SU-DHL-6 (cell line): ENCODE results near the gene STARD4.
A peak's percentile ranks its signal among the peaks of the same experiment; 100 is the strongest.

ENCODE experiments used
- H2AFZ ChIP-seq: fragments of 200-600 bp; sonication (generic); 2 replicates; pipeline ENCODE4 v1.6.1; 2014; ENCODE audit warnings: low read depth, mild to moderate bottlenecking, moderate library complexity, mixed read lengths, antibody characterized with exemption, low read length; ENCODE audit not compliant: severe bottlenecking
- H3F3A ChIP-seq: fragments of 200-600 bp; shearing (Covaris generic); 2 replicates; pipeline ENCODE4 v1.6.0; 2016; ENCODE audit warnings: antibody characterized with exemption, mild to moderate bottlenecking; ENCODE audit not compliant: insufficient read depth
- H3K27ac ChIP-seq: fragments of 200-600 bp; sonication (generic); 2 replicates; pipeline ENCODE4 v1.5.1; 2016; ENCODE audit warnings: low read depth, mild to moderate bottlenecking, low read length, moderate library complexity, mixed read lengths
- H3K27me3 ChIP-seq: fragments of 200-600 bp; sonication (generic), shearing (Covaris generic); 2 replicates; pipeline ENCODE4 v1.6.0; 2014; ENCODE audit warnings: mild to moderate bottlenecking, low read length
- H3K36me3 ChIP-seq: fragments of 200-600 bp; sonication (generic); 2 replicates; pipeline ENCODE4 v1.6.1; 2014; ENCODE audit warnings: mild to moderate bottlenecking, low read length, mixed read lengths
- H3K4me2 ChIP-seq: fragments of 300-600, 200-600 bp; shearing (Covaris generic), sonication (generic); 2 replicates; pipeline ENCODE4 v1.6.0; 2014; ENCODE audit warnings: low read length, low read depth, mild to moderate bottlenecking; ENCODE audit not compliant: poor library complexity, severe bottlenecking
- H3K4me3 ChIP-seq: fragments of 200-600 bp; sonication (generic); 2 replicates; pipeline ENCODE4 v1.5.1; 2014; ENCODE audit warnings: antibody characterized with exemption, low read length, mild to moderate bottlenecking, mixed read lengths; ENCODE audit not compliant: insufficient read depth, poor library complexity, severe bottlenecking
- H3K79me2 ChIP-seq: fragments of 200-600 bp; sonication (generic); 2 replicates; pipeline ENCODE4 v1.6.1; 2014; ENCODE audit warnings: mild to moderate bottlenecking, low read length, moderate library complexity; ENCODE audit not compliant: insufficient read depth
- H3K9ac ChIP-seq: fragments of 200-600 bp; sonication (generic); 2 replicates; pipeline ENCODE4 v1.7.0; 2014; ENCODE audit warnings: mild to moderate bottlenecking, low read length
- H3K9me2 ChIP-seq: fragments of 200-600 bp; sonication (generic); replicated peaks from 2 replicates; pipeline ENCODE4 v1.6.1; 2014; ENCODE audit warnings: low read length; ENCODE audit not compliant: insufficient read depth
- H3K9me3 ChIP-seq: fragments of 200-600 bp; sonication (generic); 2 replicates; pipeline ENCODE4 v1.6.1; 2014; ENCODE audit warnings: low read length, mixed read lengths; ENCODE audit not compliant: insufficient read depth
- H4K20me1 ChIP-seq: fragments of 200-600 bp; sonication (generic); 2 replicates; pipeline ENCODE4 v1.6.1; 2014; ENCODE audit warnings: low read depth, mild to moderate bottlenecking, antibody characterized with exemption, low read length, moderate library complexity, mixed read lengths
- CTCF ChIP-seq: fragments of 200-600 bp; sonication (generic); IDR thresholded peaks from one replicate; pipeline ENCODE4 v1.5.1; 2017; ENCODE audit warnings: antibody characterized with exemption, mild to moderate bottlenecking, low read length, moderate library complexity; ENCODE audit not compliant: insufficient read depth, poor library complexity, severe bottlenecking
- EZH2phosphoT487 ChIP-seq: fragments of 200-600 bp; sonication (generic), shearing (Covaris generic); conservative IDR thresholded peaks from 2 replicates; pipeline ENCODE4 v1.6.1; 2018; ENCODE audit warnings: mild to moderate bottlenecking, antibody characterized with exemption, low read length, moderate library complexity, mixed read lengths

The STARD4 gene

GRCh38 chr5:111512375-111513130 is at the start of gene STARD4:
TSS of gene STARD4 (minus strand) at chr5:111512535. CDS start at chr5:111507433, 5,102 bp downstream.
- H3F3A ChIP-seq: no peaks in the 10 kb centered on the region
- peak within 1 kb of the TSS; percentile 97 for H2AFZ ChIP-seq

GRCh38 chr5:111559680-111560079 is 47.3 kb upstream of the STARD4 start:
- Histone ChIP-seq H3K4me3 (no peak overlapping the region), H2AFZ (no peak overlapping the region), H3K9me3 (no peaks in the 10 kb centered on the region), H4K20me1 (no peaks in the 10 kb centered on the region), H3K79me2 (no peaks in the 10 kb centered on the region), H3K9me2 (no peaks in the 10 kb centered on the region), H3K27ac (no peak overlapping the region), H3K4me2 (no peak overlapping the region), H3K27me3 (no peaks in the 10 kb centered on the region), H3K36me3 (no peaks in the 10 kb centered on the region), H3F3A (no peaks in the 10 kb centered on the region), H3K9ac (no peak overlapping the region)
- TF ChIP-seq CTCF: no peak
- no peak for TF ChIP-seq EZH2phosphoT487

More at GRCh38 chr5:111512375-111513130, at the start of gene STARD4:
- Histone ChIP-seq H3K79me2 (peaks cover 46% of the 10 kb centered on the region), H3K27me3 (no peaks in the 10 kb centered on the region), H4K20me1 (peaks cover 19% of the 10 kb centered on the region), H3K9me3 (no peaks in the 10 kb centered on the region), H3K4me2 (peak within 1 kb of the TSS; percentile 93), H3K9ac (peak within 1 kb of the TSS; percentile 97), H3K4me3 (peak within 1 kb of the TSS; percentile 89), H3K36me3 (0 out of 2 replicates have a peak, but pooled peaks cover 4% of the 10 kb centered on the region), H3K27ac (peak within 1 kb of the TSS; percentile 76), H3K9me2 (no peaks in the 10 kb centered on the region)
- TF ChIP-seq EZH2phosphoT487 (no peak), CTCF (no peak)

- no peak overlapping the region for H3K4me2 ChIP-seq
- H3K27ac ChIP-seq: no peak overlapping the region
- H3K9ac ChIP-seq: no peak overlapping the region
- H3K4me3 ChIP-seq: no peak overlapping the region
- no peak for TF ChIP-seq CTCF
- no peak for TF ChIP-seq EZH2phosphoT487
- H3K9me3 ChIP-seq: no peaks in the 10 kb centered on the region
- no peak overlapping the region for H2AFZ ChIP-seq
- H3F3A ChIP-seq: no peaks in the 10 kb centered on the region
- H3K9me2 ChIP-seq: no peaks in the 10 kb centered on the region
- H3K36me3 ChIP-seq: no peaks in the 10 kb centered on the region
- H3K79me2 ChIP-seq: no peaks in the 10 kb centered on the region
- H4K20me1 ChIP-seq: no peaks in the 10 kb centered on the region
- H3K27me3 ChIP-seq: no peaks in the 10 kb centered on the region
Observed at GRCh38 chr5:111557686-111558085, 45.4 kb upstream of the STARD4 start.
